ENCODE results near the gene DNAL4. TPM values are rescaled to one million over a fixed set of nuclear protein-coding genes. Genes with fewer than 3 reads are reported as not detected.
A peak's percentile ranks its signal among the peaks of the same experiment; 100 is the strongest.

The DNAL4 gene
- total RNA-seq, 1 donor from 2014 or later: 27.1 TPM

DNA sequence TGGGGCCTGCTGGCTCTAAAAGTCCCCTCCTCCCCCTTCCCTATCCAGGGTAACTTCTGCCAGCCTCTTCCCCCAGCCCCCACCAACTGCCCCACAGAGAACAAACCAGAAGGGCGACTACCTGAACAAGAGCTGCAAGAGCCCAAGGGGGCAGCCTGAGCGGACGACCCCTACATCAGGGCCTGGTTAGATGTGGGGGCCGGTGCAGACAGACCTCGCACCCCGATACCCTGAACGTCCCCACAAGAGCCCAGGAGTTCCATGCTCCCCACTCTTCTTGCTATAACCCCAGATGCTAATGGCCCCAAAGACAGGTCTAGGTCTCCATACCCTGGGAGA lies 58.8 kb downstream of the DNAL4 start:
- Mint-ChIP-seq H3K4me1 (ENCODE audit: low read depth) (peaks cover 3% of the 10 kb centered on the region), H3K4me3 (ENCODE audit: low read depth) (no peak overlapping the region), H3K9me3 (ENCODE audit: low read depth) (no peaks in the 10 kb centered on the region), H3K27ac (peak overlapping the region; percentile 20), H3K36me3 (ENCODE audit: insufficient read depth) (peaks cover 14% of the 10 kb centered on the region), H3K27me3 (no peaks in the 10 kb centered on the region)
- no peak for DNase-seq (ENCODE audit: low spot score, unreplicated experiment)
- TF ChIP-seq, protein P1, sequence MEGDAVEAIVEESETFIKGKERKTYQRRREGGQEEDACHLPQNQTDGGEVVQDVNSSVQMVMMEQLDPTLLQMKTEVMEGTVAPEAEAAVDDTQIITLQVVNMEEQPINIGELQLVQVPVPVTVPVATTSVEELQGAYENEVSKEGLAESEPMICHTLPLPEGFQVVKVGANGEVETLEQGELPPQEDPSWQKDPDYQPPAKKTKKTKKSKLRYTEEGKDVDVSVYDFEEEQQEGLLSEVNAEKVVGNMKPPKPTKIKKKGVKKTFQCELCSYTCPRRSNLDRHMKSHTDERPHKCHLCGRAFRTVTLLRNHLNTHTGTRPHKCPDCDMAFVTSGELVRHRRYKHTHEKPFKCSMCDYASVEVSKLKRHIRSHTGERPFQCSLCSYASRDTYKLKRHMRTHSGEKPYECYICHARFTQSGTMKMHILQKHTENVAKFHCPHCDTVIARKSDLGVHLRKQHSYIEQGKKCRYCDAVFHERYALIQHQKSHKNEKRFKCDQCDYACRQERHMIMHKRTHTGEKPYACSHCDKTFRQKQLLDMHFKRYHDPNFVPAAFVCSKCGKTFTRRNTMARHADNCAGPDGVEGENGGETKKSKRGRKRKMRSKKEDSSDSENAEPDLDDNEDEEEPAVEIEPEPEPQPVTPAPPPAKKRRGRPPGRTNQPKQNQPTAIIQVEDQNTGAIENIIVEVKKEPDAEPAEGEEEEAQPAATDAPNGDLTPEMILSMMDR (IDR thresholded peaks at IDR 0.05; ENCODE audit: unreplicated experiment): no peak

DNA sequence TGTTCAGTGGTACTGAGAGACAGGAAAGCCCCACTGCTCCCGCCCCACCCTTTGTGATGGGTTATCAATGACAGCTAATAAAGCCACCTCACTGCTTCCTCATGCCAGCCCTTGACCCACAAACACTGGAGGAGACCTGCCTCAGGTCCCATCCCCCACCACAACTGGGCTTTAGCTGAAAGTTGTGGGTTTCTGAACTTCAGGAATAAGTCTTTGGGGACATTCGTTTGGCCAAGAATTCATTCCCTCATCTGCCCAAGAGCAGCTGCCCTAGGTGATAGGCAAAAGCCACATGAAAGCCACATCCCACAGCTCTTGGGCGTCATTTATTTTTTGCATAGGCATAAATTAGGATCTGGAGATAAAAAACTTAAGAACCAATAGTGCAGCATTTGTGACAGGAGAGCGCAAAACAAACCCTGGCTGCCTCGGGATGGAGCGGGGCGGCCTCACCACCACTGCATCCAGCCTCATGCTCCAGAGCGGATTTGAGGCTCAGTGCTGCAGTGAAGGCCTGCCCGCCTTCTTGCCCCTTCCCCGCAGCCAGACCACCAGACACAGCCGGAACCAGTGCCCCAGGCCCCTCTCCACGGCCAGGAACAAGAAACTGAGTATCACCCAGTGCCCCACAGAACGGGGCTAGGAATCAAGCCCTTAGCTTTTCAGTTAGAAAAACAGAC lies 59.4 kb downstream of the DNAL4 start:
- DNase-seq (ENCODE audit: low spot score, unreplicated experiment): no peak
- Mint-ChIP-seq H3K9me3 (ENCODE audit: low read depth) (no peaks in the 10 kb centered on the region), H3K36me3 (ENCODE audit: insufficient read depth) (peaks cover 14% of the 10 kb centered on the region), H3K4me3 (ENCODE audit: low read depth) (no peak overlapping the region), H3K4me1 (ENCODE audit: low read depth) (peaks cover 3% of the 10 kb centered on the region), H3K27ac (peak overlapping the region; percentile 52), H3K27me3 (no peaks in the 10 kb centered on the region)
- TF ChIP-seq, protein P1 (IDR thresholded peaks at IDR 0.05; ENCODE audit: unreplicated experiment): no peak

DNA sequence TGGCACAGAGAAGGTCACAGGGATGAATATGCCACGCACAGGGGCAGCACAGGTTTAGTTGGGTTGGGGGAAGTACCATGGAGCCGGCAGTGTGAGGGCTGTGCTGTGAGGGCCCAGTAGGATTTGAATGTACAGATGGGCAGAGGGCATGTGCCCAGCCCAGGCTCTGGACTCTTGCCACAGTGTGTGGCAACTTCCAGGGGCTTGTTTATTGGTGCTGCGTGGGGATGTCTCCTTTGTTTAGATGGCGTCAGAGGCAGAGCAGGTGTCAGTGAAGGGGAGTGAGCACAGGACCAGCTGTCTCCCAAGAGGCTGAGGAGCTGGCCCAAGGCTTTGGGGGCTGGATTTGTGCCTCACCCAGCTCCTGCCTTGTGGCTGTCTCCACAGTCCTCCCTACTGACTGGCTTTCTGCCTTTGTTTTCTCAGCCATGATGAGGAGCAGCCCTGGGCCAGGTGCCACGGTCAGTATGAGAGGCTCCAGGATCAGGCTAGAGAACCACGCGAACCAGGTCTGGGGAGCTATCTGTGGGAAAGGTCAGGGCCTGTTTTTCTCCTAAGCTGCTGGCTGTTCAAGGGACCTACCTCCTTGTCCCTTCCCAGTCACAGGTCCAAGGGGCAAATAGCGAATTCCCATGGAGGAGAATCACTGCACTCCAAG lies 60.1 kb downstream of the DNAL4 start:
- Mint-ChIP-seq H3K27me3 (no peaks in the 10 kb centered on the region), H3K9me3 (ENCODE audit: low read depth) (no peaks in the 10 kb centered on the region), H3K4me3 (ENCODE audit: low read depth) (no peak overlapping the region), H3K27ac (peak overlapping the region; percentile 73), H3K36me3 (ENCODE audit: insufficient read depth) (peaks cover 14% of the 10 kb centered on the region), H3K4me1 (ENCODE audit: low read depth) (peaks cover 3% of the 10 kb centered on the region)
- TF ChIP-seq, protein P1 (IDR thresholded peaks at IDR 0.05; ENCODE audit: unreplicated experiment): no peak
- DNase-seq (ENCODE audit: low spot score, unreplicated experiment): no peak

DNA sequence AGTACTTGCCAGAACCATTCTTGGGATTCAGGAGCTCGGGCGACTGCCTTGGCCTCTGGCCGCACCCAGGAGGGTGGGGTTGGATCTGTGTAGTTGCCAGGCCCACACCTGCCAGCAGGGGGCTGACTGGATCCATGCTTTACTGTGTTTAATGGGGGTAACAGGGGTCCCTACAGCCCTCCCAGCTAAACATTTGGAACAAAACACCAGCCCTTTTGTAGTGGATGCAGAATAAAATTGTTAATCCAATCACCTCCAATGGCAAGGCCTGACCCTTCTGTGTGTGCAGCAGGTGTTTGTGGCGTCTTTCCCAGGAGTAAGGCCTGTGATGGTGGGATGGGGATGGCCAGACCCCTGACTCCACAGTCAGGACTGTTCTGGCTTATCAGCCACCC lies 60.6 kb downstream of the DNAL4 start:
- Mint-ChIP-seq H3K27ac (peak overlapping the region; percentile 73), H3K36me3 (ENCODE audit: insufficient read depth) (peaks cover 14% of the 10 kb centered on the region)
- DNase-seq (ENCODE audit: low spot score, unreplicated experiment): peak; percentile 37

DNA sequence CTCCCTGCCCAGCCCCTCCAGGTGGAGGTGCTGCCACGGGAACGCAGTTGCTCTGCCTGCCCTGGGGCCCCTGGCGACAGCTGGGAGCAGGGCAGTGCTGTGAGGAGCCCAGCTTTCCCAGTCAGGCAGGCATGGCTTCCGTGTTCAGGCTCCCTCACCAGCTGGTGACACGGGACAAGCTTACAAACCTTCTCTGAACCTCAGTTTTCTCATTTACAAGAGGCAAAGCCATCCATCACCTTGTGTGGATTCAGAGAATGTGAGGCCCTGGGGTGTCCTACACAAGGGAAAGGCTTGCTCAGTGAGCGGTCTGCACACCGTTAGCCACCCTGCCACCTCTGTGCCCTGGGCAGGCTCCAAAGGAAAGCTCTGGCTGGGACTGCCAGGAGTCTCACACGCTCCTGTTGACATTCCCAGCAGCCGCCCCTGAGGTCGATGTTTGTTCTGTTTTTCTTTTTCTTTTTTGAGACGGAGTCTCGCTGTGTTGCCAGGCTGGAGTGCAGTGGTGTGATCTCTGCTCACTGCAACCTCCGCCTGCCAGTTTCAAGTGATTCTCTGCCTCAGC lies 61.6 kb downstream of the DNAL4 start:
- TF ChIP-seq, protein P1 (IDR thresholded peaks at IDR 0.05; ENCODE audit: unreplicated experiment): no peak
- H3K27ac Mint-ChIP-seq: peak overlapping the region; percentile 29

More for the DNA sequence above, 60.6 kb downstream of the DNAL4 start:
- TF ChIP-seq, protein P1 (IDR thresholded peaks at IDR 0.05; ENCODE audit: unreplicated experiment): peak; percentile 80
- no peak overlapping the region for H3K4me3 Mint-ChIP-seq (ENCODE audit: low read depth)
- H3K27me3 Mint-ChIP-seq: no peaks in the 10 kb centered on the region
- peaks cover 3% of the 10 kb centered on the region for H3K4me1 Mint-ChIP-seq (ENCODE audit: low read depth)
- H3K9me3 Mint-ChIP-seq (ENCODE audit: low read depth): no peaks in the 10 kb centered on the region

More for the DNA sequence above, 61.6 kb downstream of the DNAL4 start:
- Mint-ChIP-seq H3K36me3 (ENCODE audit: insufficient read depth) (peaks cover 10% of the 10 kb centered on the region), H3K4me3 (ENCODE audit: low read depth) (no peak overlapping the region), H3K27me3 (no peaks in the 10 kb centered on the region), H3K9me3 (ENCODE audit: low read depth) (no peaks in the 10 kb centered on the region), H3K4me1 (ENCODE audit: low read depth) (peaks cover 3% of the 10 kb centered on the region)
- DNase-seq (ENCODE audit: low spot score, unreplicated experiment): no peak
